Epithelial cell of prostate (primary cell): ENCODE data around the gene NACAD.

ENCODE experiments used
- DNase-seq: peaks from one replicate; pipeline ENCODE4 v3.0.0-alpha.2; 2011; ENCODE audit warnings: low read depth, low spot score
- H3K27ac ChIP-seq: fragments of 450-650 bp; 2 replicates; pipeline ENCODE4 v1.5.1; 2017; ENCODE audit warnings: mild to moderate bottlenecking

Gene NACAD

DNA sequence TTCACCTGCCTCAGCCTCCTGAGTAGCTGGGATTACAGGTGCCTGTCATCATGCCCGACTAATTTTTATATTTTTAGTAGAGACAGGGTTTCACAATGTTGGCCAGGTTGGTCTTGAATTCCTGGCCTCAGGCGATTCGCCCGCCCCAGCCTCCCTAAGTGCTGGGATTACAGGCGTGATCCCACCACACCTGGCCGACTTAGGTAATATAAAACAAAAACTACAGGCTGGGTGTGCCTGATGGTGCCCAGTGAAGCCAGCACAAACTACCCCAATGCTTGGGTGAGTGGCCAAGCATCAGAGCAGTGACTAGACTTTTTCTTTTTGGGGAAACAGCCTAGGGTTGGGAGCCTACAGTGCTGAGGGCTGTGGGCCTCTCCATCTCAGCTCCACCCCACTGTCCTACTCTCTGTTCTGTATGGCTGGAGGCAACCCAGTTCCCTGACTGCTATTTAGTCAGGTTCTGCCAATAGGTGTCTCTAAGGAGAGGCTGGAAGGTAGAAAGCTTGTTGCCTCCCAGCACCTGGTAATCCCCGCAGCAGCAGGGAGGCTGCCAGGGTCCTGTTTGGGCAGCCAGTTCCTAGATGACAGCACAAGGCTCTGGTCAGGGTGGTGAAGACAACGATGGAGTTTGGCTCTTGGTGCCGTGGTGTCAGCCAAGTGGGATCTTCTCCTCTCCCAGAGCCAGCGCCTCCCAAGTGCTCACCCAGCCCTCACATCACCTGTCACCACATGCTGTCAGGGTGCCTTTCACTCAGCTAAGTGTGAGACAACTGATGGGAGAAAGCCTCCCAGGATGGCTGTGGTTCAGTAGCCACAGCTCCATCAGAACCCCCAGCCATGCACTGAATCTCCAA is 10.4 kb upstream of the NACAD start:
- no peak for DNase-seq
- peak overlapping the region; percentile 67 for H3K27ac ChIP-seq

DNA sequence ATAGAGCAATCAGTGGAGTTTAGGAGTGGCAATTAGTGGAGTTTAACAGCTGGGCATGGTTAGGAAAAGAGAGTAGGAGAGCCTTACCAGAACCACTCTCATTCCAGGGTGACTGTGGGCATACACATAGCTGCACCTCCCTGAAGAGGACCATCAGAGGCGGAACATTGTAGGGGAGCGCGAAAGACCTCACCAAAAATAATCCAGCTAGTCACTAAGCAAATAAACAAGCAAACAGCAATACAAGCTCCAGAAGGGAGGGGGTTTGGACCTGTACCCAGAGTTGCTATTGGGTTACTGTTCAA is 4.1 kb upstream of the NACAD start:
- no peak for DNase-seq
- H3K27ac ChIP-seq: peak overlapping the region; percentile 10

DNA sequence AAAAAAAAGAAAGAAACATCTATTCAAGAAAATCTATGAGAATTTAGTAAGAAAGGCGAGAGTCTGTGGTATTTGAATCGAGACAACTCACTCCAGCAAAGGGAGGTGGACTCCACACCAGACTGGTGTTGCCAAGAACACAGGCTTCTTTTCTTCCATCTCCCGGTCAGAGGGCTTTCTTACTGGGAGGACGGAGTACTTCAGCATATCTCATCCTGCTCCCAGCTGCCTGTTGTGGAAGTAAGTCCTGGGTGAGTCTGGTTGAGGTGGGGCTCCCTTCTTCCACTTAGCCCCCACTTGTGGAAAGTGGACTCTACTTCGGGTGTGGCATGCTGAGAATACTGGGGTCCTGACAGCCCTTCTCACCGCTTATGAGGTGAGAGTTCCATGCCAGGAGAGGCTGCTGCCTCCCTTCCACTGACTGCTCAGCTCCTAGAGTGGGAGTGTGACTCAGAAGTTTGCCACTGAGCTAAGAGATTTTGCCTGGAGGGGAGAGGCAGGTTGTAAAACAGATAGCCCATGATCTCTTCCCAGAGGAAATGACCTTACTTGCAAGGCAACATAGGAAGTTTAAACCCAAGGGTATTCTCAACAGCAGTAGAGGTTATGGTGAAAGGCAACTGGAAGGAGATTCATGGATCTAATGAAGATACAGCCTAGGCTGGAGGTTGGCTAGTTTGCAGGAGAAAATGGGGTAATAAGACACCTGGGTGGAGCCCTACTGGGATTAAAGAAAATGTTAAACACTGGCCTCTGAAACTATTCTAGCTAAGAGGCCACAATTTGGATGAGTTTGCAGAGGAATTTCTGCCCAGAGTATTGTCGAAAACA is 3.5 kb upstream of the NACAD start:
- peak overlapping the region; percentile 10 for H3K27ac ChIP-seq
- peak; percentile 18 for DNase-seq

DNA sequence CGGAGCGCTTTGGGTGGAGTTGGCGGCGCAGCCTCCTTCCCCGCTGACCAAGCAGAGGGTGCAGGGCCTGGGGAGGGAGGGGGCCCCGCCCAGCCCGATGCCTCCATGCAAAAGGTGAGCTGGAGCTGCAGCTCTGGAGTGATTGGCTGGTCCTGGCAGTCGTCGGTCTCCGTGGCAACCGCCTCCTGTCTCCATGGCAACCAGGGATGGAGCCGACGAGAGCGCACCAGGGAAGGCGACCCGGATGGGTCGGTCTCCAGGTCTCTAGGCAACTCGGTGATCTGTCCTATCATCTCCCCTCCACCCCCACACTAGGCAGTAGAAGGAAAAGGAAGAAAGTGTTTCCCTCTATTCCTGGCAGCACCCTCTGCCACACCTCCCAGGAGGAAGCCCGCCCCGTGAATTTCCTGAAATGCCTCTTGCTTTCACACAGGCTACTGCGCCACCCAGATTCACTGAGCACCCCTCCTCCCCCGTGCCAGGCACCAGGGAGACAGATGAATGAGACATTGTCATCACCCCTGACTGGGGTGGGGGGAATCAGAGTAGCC is 647 bp upstream of the NACAD start:
- H3K27ac ChIP-seq: no peak overlapping the region
- peak; percentile 12 for DNase-seq

DNA sequence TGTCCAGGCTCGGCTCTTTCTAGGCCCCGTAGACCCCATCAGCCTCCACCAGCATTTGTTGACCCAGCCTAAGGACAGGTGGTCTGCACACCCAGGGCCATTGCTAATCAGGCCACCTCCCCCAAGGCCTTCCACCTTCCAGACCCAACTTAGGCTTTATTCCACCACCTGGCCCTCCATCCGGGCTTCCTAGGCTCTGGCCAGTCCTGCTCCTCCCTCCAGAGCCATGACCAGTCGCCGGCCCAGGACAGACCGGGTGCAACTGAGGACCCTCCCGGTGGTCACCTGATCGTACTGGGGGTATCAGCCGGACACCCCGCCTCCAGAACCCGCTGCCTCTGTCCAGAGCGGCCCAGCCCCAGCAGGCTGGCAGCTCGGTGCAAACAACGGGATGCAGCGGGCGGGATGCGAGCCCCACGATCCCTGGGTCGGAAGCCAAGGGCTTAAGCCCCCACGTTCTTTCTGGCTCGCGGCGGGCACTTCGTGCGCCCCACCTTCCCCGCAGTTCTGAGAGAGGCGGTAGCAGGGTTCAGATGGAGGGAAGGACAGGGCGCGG is 545 bp downstream of the NACAD start:
- H3K27ac ChIP-seq: no peak overlapping the region
- DNase-seq: no peak

DNA sequence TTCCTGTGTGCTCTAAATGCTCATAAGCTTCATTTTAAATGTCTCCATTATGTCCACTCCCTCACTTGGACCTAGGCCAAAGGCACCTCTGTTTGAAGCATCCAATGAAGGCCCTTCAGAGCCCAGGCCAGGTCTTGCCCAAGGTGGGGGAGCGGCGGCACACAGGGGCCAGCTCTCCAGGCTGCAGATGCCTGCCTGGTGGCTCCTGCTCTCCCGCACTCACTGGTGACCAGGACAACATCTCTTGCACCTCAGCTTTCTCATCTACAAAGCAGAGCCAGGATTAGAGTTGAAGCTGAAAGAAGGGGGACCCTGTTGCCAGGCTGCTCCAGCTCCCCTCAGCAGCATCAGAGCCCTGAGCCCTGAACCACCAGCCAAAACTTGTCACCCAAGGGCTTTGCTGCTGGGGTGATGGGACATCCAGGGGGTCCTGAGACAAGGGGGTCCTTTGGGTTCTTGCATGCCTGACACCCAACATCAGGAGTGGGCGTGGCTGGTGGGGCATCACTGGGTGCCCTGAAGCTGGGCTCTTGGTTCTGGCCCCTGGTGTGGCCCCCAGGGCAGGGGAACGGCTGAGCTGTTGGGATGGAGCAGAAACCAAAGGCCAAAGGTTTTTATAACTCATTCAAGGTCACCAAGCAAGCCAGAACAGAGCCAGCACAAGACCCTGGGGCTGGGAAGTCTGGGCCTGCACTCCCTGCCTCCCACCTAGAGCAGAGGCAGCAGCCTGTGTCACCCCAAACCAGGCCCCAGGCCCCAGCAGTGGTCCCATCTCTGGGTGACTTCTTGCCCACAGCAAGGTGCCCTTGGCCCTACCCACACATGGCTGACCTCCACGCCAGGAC is 1.2 kb downstream of the NACAD start:
- no peak for DNase-seq
- no peak overlapping the region for H3K27ac ChIP-seq

DNA sequence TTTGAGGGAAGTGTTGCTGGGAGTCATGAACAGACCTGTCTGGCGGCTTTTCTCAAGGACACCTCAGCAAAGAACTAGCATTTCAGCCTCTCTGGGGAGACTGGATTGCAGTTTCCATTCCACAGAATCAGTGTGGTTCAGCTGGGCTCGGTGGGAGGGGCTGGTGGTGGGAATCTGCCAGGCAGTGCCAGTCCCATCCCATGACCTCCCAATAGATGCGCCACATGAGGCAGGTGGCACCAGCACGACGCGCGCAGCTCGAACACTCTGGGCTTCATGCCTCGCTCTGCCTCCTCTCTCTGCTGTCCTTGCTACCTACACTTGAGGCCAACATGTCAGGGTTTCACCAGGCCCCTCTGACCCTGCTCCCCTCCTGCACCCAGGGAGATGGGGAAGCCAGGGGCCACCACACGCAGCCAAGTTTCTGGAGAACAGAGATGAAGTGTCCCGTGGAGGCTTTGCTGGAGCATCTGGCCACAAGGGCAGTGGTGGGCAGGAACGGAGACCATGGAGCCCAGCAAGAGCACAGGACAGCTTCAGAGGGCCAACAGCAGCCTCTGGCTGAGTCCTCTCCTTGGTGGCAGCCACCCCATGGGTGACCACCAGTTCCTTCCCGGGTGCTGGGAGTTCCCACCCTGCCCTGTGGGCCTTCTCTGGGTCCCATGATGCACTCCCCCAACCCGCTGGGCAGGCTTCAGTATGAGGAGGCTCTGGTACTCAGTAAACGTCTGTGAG is 2.3 kb downstream of the NACAD start:
- no peak overlapping the region for H3K27ac ChIP-seq
- DNase-seq: no peak

DNA sequence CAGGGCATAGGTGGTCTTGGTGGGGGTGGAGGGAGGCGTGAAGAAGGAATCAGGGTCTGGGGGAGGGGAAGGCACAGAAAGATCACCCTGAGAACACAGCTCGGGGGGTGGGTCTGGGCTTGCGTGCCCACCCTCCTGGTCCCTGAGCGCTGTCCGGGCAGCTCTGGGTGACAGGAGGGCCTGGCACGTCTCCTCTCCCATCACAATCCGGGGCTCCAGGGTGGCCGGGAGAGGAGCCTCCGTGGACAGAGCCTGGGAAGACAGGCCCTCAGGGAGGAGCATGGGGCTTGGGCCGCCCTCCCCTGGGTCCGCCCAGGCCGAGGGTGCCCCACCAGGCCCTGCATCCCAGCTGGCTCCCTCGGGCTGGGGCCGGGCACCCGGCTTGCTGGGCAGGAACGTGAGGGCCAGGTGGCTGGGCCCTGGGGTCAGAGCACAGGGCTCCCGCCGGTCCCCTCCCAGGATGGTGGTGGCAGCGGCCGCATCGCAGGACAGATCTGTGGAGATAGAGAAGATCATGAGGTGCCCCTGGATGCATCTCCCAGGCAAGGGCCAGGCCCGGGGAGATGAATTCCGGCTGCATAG is 3.1 kb downstream of the NACAD start:
- no peak for DNase-seq
- H3K27ac ChIP-seq: no peak overlapping the region

DNA sequence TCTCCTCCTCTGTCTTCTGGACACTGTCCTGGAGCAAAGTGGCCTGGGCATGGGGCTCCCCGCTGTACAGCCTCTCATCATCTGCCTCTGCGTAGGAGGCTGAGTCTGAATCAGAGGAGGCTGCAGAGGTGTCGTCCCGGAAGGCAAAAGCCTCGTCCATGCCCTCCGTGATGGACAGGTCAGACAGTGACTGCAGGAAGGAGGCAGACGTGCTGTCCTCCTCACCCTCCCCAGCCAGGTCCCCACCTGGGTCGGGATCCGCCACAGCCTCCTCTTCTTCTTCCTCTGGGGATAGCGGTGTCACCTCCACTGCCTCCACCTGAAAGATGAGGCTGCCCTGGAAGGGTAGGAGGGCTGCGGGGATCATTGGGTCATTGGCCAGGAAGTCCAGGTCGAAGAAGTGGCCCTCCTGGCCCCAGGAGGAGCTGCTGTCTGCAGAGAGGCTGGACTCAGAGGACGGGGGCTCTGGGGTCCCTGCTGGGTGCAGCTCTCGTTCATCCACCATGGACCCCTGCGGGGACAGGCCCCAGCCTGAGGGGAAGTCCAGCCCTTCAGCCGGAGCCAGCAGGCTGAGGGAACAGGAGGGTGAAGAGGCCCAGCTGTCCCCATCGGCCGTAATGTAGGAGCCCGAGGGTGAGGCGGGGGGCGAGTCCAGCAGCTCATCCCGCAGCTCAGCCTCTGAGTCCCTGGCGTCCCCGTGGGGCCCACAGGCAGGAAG is 3.7 kb downstream of the NACAD start:
- no peak for DNase-seq
- H3K27ac ChIP-seq: no peak overlapping the region

DNA sequence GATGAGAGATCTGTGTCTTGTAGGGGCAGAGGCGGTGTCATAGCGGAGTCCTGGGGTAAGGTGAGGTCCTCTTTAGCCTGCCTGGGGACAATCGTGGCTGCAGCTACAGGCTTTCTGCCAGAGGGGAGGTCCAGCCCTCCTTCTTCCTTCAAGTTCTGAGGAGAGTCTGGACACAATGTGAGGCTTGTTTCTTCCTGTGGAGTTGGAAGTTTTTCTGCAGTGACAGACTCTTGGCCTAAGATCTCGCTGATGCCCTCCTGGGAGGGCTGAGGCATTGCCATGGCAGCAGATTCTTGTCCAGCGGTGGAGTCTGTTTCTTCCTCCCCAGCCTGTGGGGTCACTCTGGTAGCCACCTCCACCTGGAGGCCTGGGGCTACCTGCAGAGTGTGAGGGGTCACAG is 4.4 kb downstream of the NACAD start:
- H3K27ac ChIP-seq: no peak overlapping the region
- DNase-seq: no peak

DNA sequence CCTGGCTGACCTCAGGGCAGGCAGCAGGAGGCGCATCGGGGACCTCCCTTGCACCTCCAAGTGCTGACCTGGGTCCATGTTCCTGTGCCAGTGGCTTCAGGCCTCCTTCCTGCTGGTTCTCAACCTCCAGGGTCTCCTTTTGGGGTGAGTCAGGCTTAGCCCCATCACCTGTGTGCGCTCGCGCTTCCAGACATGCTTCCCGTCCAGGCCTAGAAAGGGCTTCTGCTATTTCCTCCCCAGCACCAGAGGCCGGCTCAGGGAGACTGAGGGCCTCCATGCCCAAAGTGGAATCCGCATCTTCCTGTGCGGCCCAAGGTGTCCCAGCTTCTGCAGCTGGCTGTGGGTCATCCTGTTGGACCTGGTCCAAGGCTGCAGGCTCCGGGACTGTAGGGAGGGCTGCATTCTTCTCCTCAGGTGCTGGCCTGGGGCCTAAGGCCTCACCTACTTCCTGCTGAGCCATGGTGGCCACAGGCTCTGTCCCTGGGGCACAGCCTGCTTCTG is 5.9 kb downstream of the NACAD start:
- DNase-seq: no peak
- H3K27ac ChIP-seq: no peak overlapping the region

DNA sequence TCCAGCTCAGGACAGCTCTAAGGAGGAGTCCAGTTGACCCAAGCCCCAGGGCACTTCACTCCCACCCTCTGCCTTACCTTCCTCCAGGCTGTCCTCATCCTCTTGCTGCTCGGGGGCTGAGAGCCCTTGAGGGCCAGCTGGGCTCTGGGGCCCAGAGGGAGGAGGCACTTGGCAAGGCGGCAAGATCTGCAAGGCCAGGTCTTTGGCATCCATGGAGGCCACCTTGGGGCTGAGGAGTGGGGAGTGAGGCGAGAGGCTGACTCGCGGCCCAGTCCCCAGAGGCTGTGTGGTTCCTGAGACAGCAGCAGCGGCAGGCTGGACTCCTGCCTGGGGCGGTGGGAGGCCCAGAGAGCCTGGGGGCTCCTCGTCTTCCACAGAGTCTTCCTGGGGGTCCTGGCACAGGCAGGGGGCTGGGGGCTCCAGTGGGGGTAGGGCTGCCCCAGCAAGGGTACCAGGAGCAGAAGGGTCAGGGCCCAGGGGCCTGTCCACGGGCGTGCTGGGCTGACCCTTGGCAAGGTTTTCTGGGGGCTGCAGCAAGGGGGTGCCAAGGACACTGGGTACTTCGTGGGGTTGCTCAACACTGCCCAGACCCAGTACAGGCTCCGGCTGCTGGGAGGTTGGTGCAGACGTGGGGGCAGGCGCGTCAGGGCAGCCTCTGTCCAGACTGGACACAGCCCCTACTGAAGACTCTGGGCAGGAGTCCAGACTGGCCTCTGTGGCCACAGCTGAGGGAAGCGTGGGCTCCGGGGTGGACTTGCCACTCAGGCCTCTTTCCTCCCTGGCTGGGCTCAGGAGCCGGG is 6.5 kb downstream of the NACAD start:
- H3K27ac ChIP-seq: no peak overlapping the region
- no peak for DNase-seq

DNA sequence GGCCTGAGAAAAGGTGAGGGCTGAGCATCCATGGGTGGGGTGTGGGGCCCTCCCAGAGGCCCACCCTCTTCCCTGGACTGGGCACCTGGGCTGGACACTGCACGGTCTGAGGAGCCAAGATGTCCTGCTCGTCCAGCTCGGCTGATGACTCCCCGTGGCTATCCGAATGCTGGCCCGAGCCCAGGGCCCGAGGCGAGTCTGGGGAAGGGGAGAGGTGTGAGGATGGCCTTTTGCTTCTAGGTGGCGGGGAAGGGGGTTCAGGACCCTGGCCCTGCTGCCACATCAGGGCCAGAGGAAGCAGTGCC is 7.1 kb downstream of the NACAD start:
- no peak overlapping the region for H3K27ac ChIP-seq
- no peak for DNase-seq

DNA sequence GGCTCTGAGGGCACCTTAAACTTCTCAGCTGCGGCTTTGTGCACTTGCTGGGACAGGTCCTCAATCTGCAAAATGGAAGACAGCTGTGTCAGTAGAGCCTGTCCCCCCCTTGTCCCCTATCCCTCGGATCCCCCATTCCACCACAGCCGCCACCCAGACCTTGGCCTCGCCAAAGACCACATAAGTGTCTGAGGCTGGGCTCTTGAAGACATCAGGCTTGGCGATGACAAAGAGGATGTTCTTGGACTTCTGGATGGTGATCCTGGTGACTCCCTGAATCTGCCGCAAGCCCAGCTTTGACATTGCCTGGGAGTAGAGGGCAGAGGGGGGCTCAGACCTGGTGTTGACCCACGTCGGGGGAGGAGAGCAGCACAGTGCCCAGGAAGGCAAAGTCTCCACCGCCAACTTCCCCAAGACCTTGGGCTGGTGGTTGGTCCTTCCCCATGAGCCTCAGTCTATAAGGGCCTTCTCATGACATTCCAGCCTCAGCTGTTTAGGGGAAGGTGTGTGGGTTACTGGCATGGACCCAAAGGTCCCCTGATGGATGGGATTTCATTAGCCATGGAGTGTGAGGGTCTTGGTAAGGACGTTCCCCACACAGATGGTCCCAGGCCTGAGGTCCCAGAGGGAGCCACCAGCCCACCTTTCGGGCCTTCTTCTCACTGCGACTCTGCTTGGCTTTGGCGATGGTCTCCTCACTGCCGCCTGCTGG is 7.7 kb downstream of the NACAD start:
- no peak for DNase-seq
- H3K27ac ChIP-seq: no peak overlapping the region

DNA sequence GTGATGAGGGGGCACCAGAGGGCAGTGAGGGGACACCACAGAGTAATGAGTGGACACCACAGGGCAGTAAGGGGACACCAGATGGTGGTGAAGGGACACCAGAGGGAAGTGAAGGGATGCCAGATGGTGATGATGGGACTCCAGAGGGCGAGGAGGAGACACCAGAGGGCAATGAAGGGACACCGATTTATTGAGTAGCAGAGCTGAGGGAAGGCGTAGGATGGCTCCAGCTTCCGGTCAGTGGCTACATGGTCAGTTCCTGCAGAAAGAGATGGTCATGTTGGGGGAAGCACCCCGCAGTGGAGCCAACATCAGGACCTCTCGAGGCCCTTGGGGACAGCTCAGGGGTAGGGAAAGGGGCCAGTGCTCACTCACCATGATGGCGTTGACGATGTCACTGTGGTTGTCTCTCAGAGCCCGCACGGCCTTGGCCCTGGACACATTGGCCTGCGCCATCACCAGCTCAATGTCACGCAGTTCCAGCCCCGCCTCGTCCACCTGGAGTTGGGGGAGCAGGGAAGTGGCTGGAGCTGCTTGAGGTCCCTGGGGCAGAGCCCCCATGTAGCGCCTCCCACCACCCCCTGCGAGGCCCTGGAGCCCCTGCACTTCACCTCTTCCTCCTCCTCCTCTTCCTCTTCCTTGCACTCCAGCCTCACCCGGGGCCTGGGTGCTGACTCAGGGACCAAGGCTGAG is 8.4 kb downstream of the NACAD start:
- DNase-seq: no peak
- no peak overlapping the region for H3K27ac ChIP-seq

DNA sequence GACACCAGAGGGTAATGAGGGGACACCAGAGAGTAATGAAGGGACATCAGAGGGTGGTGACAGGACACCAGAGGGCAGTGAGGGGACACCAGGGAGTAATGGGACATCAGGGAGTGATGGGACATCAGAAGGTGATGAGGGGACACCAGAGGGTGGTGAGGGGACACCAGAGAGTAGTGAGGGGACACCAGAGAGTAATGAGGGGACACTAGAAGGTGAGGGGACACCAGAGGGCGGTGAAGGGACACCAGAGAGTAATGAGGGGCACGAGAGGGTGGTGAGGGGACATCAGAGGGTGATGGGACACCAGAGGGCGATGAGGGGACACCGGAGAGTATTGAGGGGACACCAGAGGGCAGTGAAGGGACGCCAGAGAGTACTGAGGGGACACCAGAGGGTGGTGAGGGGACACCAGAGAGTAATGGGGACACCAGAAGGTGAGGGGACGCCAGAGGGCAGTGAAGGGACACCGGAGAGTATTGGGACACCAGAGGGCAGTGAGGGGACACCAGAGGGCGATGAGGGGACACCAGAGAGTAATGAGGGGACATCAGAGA is 10.6 kb downstream of the NACAD start:
- no peak for DNase-seq

More for the DNA sequence above, 10.6 kb downstream of the NACAD start:
- no peak overlapping the region for H3K27ac ChIP-seq
